OCI-LY1 (cell line): ENCODE measurements around the gene KEL.

Experiments used
- EZH2 ChIP-seq: fragments of 200-600 bp; sonication (generic), shearing (Covaris generic); IDR thresholded peaks from 2 replicates; pipeline ENCODE4 v1.8.0; 2017; ENCODE audit warnings: borderline replicate concordance, mixed run types, mild to moderate bottlenecking, antibody characterized with exemption, low read length, moderate library complexity, mixed read lengths
- TF ChIP-seq, protein P1 (sequence below): fragments of 200-600 bp; sonication (generic), shearing (Covaris generic); IDR thresholded peaks from 2 replicates; pipeline ENCODE4 v1.5.1; 2017; ENCODE audit warnings: mild to moderate bottlenecking, antibody characterized with exemption, low read length, moderate library complexity, mixed read lengths

DNA sequence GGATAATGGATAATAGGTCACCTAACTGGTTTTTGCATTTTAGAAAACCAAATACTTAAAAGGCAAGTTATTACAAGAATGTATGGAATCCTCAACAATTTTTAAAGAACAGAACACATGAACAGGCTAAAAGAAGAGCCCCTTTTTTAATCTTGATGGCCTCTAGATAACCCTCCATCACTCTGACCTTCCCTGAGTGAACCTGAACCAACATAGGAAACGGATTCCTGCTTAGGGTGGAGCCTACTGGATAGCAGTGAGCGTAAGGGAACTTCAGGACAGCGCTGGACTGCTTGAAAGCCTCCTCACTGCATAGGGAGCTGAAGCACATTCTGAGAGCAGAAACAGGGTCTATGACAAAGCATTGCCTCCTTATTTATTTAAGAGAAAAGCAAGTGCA is 49.1 kb downstream of the KEL start:
- TF ChIP-seq EZH2: no peak
- TF ChIP-seq, protein P1, sequence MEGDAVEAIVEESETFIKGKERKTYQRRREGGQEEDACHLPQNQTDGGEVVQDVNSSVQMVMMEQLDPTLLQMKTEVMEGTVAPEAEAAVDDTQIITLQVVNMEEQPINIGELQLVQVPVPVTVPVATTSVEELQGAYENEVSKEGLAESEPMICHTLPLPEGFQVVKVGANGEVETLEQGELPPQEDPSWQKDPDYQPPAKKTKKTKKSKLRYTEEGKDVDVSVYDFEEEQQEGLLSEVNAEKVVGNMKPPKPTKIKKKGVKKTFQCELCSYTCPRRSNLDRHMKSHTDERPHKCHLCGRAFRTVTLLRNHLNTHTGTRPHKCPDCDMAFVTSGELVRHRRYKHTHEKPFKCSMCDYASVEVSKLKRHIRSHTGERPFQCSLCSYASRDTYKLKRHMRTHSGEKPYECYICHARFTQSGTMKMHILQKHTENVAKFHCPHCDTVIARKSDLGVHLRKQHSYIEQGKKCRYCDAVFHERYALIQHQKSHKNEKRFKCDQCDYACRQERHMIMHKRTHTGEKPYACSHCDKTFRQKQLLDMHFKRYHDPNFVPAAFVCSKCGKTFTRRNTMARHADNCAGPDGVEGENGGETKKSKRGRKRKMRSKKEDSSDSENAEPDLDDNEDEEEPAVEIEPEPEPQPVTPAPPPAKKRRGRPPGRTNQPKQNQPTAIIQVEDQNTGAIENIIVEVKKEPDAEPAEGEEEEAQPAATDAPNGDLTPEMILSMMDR: no peak
